NCI-H1417 treated with DMSO at 0.1 percent for 48 hours (cell line): Measurements from ENCODE around the gene MDH1B.

Experiments used
- DNase-seq: peaks from one replicate; lab custom pipeline; 2025; lab: John Stamatoyannopoulos, UW

MDH1B gene

DNA sequence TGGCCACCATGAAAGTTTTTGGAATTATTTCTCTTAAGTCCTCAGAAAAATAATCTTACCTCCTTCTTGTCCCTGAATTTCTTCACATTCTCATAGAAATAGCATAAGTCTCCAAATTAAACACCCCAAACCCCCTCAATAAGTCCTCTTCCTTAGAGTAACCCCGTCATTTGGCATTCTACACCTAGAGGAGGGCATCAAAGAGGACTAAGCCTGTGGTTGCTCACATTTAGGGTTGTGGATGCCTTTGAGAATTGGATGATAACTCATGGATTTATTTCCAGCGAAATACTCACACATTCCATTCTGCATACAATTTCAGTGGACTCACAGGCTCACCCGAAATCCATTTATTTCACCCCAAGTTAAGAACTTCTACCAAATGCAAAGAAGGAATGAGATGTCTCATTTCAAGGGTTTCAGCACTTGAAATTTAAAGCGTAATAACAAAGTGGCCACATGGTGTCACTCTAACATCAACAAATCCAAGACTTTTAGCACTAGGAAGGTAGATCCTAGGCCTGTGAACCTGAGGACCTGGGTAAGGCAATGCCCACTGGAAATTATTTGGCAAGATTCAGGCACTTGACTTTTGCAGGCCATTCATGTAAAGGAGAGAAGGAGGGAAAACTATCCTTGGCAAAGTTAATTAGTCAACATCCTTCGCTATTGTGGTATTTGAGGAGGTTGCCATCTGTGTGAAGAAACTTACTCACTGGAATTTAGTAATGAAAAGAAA, 71.6 kb downstream of the MDH1B start:
- DNase-seq = peak; percentile 35

DNA sequence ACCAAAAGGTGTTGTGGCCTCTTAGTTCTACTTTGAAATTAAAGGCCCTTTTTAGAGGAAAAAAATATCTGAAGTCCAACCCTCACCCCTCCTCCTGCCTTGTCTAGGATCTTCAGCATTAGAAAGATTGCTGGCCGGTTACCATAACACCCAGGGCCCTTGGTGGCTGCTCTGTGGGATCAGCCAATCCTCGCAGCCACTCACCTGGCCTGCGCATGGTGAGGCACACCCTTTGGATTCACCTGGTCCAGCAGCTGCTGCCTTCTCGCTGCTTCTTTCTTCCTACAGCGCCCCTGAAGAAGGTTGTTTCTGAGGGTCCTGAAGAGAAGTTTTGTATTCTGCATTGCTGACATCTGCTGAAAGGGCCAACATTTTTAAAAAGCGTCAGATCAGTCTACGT, 72.2 kb downstream of the MDH1B start:
- no peak for DNase-seq

DNA sequence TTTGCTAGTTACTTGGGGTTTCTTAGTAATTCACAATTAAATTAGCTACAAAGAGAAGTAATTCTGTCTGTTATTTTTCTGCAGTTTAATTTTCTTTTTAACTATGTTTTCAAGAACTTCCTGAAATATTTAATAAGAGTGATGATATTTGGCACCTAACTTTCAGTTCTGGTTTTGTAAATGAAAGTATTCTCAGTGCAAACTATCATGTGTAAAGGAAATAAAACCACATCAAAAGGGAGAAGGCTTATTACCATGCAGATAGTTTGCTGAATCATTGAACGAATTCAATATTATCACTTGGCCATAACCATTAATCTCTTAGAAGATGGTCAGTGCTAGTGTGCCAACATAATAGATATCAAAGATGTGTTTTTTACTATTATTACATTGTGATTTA, 76.1 kb downstream of the MDH1B start:
- no peak for DNase-seq

DNA sequence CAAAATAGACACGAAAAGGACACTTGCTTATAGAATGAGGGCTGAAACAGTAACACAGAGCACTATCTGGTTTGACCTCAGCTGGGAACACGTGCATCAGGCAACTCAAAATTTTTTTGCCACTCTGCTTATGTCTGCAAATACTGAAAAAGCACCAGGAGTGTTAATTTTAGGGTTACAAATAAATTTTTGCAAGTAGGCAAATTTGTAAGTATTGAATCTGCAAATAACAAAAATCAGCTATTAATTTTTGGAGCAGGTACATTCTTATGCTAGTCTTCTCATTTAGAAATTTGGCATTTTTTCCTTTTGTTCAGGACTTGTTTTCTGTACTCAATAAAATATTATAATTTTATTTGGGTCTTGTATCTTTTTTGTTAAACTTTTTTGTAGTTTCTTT, 76.7 kb downstream of the MDH1B start:
- DNase-seq = no peak
